HG02678 (cell line): Measurements from ENCODE around the gene PRAC2.
A peak's percentile ranks its signal among the peaks of the same experiment; 100 is the strongest.
"Not testable (repeated sequence)": the region's sequence is repeated elsewhere in the genome, so short reads cannot be mapped to it uniquely, and the experiment has no call there.

Experiments used
- ATAC-seq: cut with Tn5 transposase; IDR thresholded peaks from one replicate; pipeline ENCODE4 v1.9.1; 2021; ENCODE audit warnings: mild to moderate bottlenecking, moderate library complexity; ENCODE audit not compliant: unreplicated experiment

PRAC2 gene

DNA sequence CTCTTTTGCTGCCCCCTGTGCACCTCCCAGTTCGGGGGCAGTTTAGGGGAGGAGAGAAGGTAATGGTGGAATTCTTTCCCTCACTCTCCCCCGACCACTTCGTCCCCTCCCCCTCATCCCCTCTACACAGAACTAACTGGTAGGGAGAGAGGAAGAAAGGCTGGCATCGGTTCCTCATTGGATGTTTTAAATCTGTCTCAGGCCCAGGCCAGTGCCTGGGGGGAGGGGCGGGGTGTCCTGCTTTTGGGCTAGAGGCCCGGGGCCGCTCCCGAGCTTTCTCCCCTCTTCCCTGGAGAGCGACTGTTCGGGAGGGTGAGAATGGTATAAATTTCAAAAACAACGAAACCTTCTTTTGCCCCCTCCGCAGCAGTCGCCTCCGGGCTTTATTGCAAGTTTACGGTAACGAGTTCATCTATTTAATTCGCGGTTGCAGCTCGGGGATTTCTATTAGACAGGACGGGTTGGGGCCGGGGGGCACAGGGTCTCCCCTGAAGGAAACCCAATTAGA lies at the start of gene PRAC2:
TSS of gene PRAC2 (plus strand) at position 271 of the 508 bp plus-strand sequence. CDS start 1,226 bp downstream, outside the sequence.
- ATAC-seq: no peak

DNA sequence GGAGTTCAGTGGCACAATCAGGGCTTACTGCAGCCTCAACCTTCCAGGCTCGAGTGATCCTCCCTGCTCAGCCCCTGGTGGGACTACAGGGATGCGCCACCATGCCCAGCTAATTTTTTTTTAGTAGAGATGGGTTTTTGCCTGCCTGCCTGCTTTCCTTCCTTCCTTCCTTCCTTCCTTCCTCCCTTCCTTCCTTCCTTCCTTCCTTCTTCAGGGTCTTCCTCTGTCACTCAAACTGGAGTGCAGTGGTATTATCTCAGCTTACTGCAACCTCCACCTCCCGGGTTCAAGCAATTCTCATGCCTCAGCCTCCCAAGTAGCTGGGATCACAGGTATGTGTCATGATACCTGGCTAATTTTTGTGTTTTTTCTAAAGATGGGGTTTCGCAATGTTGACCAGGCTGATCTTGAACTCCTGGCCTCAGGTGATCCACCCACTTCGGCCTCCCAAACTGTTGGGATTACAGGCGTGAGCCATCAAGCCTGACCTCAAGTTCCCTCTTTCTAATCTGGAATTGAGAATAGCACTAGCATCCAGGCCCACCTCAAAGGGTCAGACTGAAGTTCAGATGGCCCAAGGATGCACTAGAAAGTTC lies 45.9 kb upstream of the PRAC2 start:
- ATAC-seq: no peak

DNA sequence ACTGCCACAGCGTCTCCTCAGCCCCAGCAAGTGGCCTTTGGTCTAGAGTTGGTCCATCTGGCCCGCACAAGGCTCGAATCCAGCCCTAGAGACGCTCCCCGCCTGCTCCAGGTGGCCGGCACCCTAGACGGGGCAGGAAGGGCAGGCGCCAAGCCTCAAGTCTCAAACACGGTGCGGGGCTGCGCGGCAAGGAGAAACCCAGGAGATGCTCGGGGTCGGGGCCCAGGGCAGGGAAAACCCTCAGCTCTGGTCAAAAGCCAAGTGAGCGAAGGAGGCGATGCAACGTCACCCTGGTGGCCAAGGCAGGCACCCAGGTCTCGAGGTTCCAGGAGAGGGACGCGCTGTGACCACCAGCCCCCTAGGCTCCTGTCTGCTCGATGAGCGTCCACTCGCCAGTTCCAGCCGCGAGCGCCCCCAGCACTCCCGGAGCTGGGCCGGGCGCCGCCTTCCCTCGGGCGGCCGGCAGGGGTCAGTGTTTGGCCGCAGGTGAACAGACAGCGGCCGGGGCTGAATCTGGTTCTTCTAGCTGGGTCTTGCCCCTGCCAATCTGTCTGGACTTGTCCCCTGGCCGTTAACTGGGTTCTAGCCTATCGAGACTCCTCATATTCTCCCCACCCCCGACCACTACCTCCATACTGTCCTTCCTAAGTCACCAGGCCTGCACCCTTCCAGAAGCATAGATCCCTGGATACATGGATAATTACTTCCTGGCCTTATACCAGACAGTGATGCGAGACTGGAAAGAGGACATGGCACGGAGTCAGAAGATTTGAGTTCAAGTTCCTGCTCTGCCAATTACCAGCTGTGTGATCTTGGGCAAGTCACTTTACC lies 44.6 kb upstream of the PRAC2 start:
- peak; percentile 47 for ATAC-seq

DNA sequence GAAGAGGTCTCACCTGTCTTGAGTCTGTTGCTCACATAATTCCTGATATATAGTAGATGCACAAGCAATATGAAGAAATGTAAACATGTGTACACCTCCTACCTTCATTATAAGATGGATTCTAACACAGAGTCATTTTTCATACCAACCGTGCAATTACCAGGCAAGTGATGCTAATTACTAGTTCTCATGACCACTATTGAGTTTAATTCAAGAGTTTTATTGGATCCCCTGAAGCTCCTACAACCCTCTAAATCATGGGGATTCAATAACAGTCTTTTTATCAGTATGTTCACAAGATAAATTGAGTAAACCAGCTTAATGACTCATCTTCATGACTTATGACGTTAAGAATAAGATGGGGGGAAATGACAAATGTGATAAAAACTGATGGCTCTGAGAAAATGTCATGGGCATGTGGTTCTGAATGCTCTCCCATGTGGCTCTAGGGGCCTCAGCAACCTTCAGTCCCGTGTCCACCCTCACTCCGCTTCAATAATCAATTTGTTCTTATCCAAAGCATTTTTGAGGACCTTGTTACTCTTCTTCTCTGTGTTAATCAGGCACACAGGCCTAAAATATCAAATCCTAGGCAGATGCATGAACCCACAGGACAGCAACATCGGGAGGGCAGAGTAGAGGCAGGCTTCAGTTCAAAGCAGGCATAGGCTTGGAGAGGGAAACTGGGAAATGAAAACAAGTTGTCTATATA lies 43.4 kb upstream of the PRAC2 start:
- no peak for ATAC-seq

DNA sequence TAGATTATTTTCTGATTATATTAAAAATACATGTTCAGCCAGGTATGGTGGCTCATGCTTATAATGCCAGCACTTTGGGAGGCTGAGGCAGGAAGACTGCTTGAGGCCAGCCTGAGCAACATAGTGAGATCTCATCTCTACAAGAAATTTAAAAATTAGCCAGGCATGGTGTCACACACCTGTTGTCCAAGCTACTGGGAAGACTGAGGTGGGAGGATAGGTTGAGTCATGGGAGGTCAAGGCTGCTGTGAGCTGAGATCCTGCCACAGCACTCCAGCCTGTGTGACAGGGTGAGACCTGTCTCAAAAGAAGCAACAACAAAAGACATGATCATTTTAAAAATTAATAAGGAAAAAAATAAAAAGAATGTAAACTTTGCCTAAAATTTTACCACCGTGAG lies 41.4 kb upstream of the PRAC2 start:
- ATAC-seq: no peak

DNA sequence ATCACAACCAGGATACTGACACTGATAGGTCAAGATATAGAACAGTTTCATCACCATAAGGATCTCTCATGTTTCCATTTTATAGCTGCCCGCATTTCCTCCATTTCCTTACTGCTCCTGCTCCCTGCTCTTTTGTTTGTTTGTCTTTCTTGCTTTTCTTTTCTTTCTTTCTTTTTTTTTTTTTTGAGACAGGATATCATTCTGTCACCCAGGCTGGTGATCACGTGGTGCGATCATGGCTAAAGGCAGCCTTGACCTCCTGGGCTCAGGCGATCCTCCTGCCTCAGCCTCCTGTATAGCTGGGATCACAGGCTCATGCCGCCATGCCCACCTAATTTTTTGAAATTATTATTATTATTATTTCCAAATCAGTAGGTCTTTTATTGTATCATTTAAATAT lies 32.3 kb upstream of the PRAC2 start:
- ATAC-seq: no peak

DNA sequence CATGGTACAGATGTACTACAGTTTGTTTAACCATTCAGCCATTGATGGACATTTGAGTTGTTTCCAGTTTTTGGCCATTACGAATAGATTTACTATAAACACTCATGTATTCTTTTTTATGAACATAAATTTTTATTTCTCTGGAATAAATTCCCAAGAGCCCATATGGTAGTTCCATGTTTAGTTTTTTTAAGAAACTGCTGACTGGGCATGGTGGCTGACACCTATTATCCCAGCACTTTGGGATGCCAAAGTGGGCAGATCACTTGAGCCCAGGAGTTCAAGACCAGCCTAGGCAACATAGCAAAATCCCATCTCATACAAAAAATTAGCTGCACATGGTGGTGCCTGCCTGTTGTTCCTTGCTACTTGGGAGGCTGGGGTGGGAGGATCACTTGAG lies 30.9 kb upstream of the PRAC2 start:
- no peak for ATAC-seq

DNA sequence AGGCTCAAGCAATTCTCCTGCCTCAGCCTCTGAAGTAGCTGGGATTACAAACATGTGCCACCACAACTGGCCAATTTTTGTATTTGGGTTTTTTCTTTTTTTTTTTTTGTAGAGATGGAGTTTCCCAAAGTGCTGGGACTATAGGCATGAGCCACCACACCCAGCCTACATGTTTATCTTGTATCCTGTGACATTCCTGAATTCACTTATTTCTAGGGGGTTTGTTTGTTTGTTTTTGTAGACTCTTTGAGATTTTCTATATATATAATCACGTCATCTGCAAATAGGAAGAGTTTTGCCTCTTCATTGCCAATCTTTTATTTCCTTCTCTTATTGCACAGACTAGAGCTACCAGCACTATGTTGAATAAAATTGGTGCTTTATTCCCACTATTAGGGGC lies 29.8 kb upstream of the PRAC2 start:
- no peak for ATAC-seq

DNA sequence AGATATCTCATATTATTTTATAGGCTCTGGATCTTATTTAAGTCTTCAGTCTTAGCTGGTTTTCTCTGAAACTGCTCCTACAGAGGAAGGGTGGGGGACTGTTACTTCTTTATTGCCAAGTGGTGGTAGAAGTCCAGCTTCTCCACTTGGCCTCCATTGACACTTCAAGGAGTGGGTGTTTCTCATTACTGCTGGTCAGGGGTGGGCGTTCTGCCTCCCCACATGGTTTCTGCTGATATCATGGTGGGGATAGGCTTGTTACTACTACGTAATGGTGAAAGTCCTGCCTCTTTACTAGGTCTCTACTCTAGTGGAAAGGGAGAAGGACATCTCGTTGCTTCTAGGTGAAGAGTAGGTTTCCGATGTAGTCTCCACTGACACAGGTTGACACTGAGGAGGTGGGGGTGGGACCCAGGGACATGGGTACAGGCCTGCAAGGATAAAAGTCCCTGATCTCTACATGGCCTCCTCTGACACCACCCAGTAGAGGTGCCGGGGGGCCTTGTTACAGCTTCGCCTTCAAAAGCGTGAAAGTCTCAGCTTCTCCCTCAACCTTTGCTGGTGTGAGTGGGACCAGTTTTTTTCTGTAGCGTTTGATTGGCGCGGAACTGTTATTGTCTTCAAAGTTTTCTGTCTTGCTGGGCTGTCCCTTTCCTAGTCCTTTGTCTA lies 21.0 kb upstream of the PRAC2 start:
- ATAC-seq: no peak

DNA sequence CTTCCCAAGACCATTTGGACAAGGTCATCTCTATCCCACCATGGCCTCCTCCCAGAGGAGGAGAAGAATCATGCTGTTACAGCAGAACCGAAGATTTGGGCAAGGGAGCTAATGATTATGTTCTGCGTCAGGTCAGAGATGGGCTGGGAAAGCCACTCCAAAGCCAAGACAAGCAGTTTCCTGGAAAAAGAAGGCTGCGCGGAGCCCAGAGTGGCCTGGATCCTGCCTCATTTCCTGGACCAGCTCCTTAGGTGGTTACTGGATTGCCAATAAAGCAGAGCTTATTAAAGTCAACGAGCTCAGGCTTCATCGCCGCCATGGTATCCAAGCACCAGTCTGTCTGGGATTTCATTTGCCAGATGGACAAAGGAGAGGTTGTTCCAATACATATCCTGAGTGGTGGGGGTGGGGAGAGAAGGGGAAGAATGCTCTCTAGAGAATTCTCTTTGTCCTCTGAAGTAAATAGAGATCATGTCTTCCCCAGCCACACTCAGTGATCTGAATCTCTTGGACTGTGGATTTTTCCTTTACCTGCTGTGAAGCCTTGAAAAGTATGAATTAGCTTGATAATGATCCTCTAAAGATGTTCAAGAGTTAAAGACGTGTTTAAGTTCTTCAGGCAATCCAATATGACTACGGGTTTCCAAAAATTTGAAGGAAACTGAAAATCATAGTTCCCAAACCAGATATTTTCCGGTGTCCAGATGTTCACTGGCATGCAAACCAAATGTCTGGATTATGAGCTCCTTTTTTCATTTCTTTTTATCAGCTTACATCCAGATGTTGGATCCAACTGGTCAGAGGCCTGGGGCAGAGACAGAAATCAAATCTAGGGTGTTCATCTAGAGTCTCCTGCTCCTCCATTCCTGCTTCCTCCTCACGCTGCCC lies 18.4 kb upstream of the PRAC2 start:
- no peak for ATAC-seq

DNA sequence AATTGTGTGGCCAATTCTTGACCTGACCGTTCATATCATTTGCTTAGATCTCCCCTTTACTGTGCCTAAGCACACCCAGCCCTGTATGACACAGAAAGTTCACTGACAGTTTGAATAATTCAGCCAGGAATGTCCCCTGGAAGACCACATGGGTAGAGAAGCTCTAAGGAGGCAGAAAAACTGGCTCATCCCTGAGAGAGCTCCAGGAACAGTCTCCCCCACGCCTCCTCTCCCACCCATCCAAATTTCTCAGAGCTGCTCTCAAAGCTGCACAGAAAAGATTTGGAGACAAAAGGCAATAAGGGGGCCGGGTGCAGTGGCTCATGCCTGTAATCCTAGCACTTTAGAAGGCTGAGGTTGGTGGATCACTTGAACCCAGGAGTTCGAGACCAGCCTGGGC lies 11.9 kb upstream of the PRAC2 start:
- no peak for ATAC-seq

DNA sequence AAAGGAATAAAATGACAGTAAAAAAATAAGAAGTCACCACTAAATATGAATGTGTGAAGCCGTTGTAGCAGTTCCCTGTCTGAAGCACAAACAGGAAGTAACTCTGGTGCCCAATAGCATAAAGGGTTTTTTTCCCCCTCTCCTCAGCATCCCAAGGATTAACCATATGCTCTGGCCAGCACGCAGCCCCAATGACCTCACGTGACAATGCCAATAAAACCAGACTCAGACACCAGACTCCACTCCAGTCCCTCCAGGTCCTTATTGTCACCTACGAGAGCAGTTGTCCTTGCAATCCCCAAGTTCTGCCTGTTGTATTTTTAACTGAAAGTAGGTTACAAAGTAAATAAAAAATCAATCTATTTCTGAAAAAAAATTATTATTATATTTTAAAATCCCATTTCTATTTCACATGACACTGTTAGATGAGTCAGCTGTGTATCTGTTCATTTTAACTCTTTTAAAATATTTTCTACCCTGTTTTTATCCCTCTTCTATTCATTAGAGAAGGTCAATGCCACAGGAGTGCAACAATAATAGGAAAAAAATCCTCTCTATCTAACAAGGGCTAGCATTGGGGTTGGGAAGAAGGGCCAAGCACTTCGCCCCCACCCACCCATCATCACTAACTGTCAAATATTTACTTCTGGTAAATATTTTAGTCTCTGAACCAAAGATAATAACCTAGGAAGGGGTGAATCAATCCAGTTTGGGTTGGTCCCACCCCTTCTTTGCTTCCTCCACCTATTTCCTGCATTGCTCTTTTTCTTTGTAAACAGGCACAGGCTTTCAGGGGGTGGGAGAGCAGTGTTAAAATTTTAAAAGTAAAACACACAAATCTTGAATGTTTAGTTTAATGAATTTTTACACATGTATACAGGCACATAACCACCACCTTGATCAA lies 7.2 kb upstream of the PRAC2 start:
- ATAC-seq: no peak

DNA sequence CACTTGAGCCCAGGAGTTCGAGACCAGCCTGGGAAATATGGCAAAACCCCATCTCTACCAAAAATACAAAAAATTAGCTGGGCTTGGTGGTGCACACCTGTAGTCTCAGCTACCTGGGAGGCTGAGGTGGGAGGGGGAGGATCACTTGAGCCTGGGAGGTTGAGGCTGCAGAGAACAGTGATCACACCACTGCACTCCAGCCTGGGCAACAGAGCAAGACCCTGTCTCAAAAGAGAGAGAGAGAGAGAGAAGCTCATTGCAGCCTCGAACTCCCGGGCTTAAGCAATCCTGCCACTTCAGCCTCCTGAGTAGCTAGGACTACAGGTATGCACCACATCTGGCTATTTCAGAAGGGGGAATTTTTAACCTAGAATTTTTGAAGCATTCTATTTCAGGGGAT lies 6.4 kb upstream of the PRAC2 start:
- ATAC-seq: not testable (repeated sequence)

DNA sequence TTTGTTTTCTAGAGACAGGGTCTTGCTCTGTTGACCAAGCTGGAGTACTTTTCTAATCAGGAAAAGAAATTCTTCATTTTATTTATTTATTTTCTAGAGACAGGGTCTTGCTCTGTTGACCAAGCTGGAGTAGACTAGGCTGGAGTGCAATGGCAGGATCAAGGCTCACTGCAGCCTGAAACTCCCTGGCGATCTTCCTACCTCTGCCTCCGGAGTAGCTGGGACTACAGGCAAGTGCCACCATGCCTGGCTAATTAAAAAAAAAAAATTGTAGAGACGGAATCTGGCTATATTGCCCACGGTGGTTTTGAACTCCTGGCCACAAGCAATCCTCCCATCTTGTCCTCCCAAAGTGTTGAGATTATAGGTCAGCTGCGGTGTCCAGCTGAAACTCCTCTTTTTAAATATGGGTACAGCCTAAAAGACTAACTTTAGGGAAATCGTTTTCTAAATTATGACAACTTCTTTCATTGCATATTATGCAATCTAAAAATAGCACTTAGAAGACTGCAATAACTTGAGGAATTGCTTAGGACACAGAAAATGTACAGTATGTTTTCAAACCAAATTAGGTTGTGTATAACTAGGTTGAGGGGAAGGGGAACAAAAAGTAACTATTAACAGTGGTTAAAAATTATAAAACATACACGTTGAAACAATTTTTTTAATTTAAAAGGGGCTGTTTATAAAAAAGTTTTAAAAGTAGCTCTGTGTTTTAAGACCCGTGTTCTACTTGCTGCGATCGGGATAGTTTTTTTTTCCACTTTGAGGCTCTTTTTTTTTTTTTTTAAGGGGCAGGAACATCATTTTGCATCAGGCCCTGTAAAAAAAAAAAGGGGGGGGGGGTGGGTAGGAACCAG lies 5.4 kb upstream of the PRAC2 start:
- no peak for ATAC-seq

DNA sequence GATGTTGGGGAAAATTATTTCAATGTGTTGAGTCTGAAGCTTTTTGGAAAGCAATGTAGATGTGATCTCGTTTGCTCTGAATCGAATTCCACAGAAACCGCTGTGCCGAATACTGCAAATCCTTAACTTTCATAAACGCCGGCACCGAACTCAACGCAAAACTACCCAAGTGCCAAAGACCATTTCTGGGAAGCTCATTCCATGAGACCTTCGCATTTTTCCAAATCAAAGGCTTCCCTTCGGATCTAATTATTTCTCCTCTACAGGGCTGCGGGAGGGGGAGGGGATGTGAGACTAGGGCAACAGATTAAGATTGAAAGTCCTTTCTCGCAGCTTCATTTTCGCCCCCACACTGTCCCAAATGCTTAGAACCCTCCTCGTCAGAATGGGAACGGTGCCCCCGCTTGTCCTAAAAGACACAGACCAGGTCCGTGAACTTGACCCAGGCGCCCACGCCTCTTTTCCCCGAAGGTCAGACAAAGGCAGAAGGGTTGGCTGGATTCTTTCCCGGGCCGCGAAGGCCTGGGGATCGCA lies 4.7 kb upstream of the PRAC2 start:
- ATAC-seq: no peak

DNA sequence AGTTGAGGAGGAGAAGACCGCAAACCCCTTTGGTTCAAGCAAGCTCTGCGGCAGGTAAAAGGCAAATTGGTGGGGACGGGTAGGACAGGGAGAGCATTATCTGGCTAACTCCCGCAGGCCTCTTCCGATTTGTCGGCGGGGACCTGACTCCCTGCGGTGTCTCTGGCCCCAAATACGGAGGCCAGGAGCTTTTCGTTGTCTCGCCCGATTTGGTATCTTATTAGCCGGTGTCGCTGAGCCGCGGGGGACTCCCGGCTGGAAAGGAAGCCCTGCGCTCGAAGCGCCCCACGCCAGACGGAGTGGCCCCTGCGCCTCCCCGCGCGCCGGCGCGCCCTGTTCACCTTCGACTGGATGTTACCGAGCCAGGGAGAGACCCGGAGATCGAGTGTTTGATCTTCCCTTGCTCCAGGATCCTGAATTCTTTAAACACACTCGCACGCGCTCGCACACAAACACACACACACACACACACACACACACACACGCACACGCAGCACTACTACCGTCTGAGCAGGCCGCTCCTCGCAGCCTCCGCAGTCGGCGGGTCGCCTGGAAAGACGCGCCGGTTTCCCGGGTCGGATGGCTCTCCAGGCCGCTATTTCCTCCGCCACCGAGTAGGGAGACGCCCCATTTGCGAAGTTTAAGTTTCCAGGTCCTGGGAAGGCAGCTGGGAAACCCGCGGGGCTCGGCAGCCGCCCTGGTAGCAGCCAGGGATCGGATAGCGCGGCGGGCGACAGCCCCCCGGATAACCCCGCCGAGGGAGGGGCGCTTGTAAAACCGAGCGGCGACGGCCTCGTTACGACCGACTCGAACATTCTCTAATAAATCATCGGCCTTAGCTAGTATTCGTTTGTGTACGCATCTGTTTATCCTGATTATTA lies 4.0 kb upstream of the PRAC2 start:
- no peak for ATAC-seq

DNA sequence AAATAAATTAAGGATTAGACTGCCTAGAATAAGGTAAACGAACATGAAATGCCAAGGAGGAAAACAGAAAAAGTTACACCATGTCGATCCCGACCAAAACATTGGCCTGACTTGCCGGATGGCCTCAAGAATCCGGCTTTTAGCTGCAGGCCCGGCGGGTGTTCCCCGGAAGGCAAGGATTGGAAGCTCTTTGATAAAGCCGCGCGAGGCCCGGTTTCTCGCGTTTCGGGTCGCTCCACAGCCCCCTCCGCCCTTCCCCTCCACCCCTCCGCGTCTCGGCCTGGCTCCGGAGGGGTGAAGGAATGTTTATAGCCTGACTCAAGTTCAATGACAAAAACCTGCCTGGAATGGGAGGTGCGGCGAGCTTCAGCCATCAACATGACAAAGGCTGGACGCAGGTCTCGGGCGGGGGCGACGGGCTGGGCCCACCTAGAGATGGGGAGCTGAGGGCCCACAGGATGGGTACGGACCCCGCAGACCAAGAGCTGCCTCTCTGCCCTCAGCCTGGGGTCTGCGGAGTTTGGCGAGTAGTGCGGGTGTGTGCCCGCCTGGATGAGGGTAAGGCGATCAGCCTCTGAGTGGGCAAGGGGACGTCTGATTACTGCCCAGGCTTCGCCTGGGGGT lies 3.2 kb upstream of the PRAC2 start:
- no peak for ATAC-seq
